HS-5 (cell line): ENCODE results near the gene MAP3K15.

Experiments used
- DNase-seq: peaks from one replicate; pipeline ENCODE4 v3.0.0-alpha.2; 2012; ENCODE audit warnings: low read depth

The MAP3K15 gene

GRCh38 chrX:19403696-19404095, 111.6 kb downstream of the MAP3K15 start:
- no peak for DNase-seq

GRCh38 chrX:19392703-19393102, 122.6 kb downstream of the MAP3K15 start:
- DNase-seq, result no peak

- DNase-seq, result no peak
Measured at GRCh38 chrX:19392078-19392477, 123.2 kb downstream of the MAP3K15 start.

GRCh38 chrX:19389227-19389845, 126.0 kb downstream of the MAP3K15 start:
- no peak for DNase-seq

GRCh38 chrX:19388741-19389140, 126.6 kb downstream of the MAP3K15 start:
- no peak for DNase-seq

- no peak for DNase-seq
Measured at GRCh38 chrX:19388064-19388679, 127.1 kb downstream of the MAP3K15 start.

GRCh38 chrX:19386679-19387078, 128.6 kb downstream of the MAP3K15 start:
- DNase-seq, result no peak

- no peak for DNase-seq
Measured at GRCh38 chrX:19382555-19383145, 132.7 kb downstream of the MAP3K15 start.

- DNase-seq, result no peak
Measured at GRCh38 chrX:19381326-19381725, 134.0 kb downstream of the MAP3K15 start.

GRCh38 chrX:19377799-19378198, 137.5 kb downstream of the MAP3K15 start:
- DNase-seq, result no peak

- no peak for DNase-seq
Measured at GRCh38 chrX:19375546-19375945, 139.8 kb downstream of the MAP3K15 start.

GRCh38 chrX:19373351-19373891, 141.9 kb downstream of the MAP3K15 start:
- DNase-seq, result no peak

- no peak for DNase-seq
Measured at GRCh38 chrX:19372547-19373331, 142.6 kb downstream of the MAP3K15 start.

GRCh38 chrX:19372170-19372546, 143.2 kb downstream of the MAP3K15 start:
- DNase-seq, result no peak

- no peak for DNase-seq
Measured at GRCh38 chrX:19370061-19370460, 145.2 kb downstream of the MAP3K15 start.

- no peak for DNase-seq
Measured at GRCh38 chrX:19368576-19368975, 146.7 kb downstream of the MAP3K15 start.

GRCh38 chrX:19361701-19362100, 153.6 kb downstream of the MAP3K15 start:
- no peak for DNase-seq

GRCh38 chrX:19360903-19361302, 154.4 kb downstream of the MAP3K15 start:
- DNase-seq, result no peak

GRCh38 chrX:19358521-19358920, 156.8 kb downstream of the MAP3K15 start:
- DNase-seq, result no peak

GRCh38 chrX:19354625-19355024, 160.7 kb downstream of the MAP3K15 start:
- DNase-seq, result no peak

- no peak for DNase-seq
Measured at GRCh38 chrX:19350941-19351384, 164.3 kb downstream of the MAP3K15 start.

GRCh38 chrX:19349264-19349663, 166.0 kb downstream of the MAP3K15 start:
- no peak for DNase-seq

GRCh38 chrX:19347916-19348315, 167.4 kb downstream of the MAP3K15 start:
- DNase-seq, result no peak
